Measurements from ENCODE around the gene YPEL1.
"Not testable (repeated sequence)": the region's sequence is repeated elsewhere in the genome, so short reads cannot be mapped to it uniquely, and the experiment has no call there.

- TF ChIP-seq CTCF, POLR2A (IDR thresholded peaks at IDR 0.05): not testable (repeated sequence)
Measured at GRCh38 chr22:21744917-21745316, 9.3 kb upstream of the YPEL1 start.

Data from body of pancreas (tissue), 4 donors.